HepG2 (cell line): ENCODE results near the gene IFI27L2. TPM values are rescaled to one million over a fixed set of nuclear protein-coding genes. Genes with fewer than 3 reads are reported as not detected.
A peak's percentile ranks its signal among the peaks of the same experiment; 100 is the strongest.

Source experiments
- ATAC-seq: fragments of 200-7000 bp; cut with Tn5 transposase; 3 replicates; pipeline ENCODE4 v1.9.1; 2020; ENCODE audit warnings: mild to moderate bottlenecking, moderate library complexity
- BruUV-seq: library from RNA; stranded (reverse); fragments of 400-500 nt; replicated peaks from 2 replicates; lab custom pipeline; 2021; lab: Mats Ljungman, UMichigan
- CTCF ChIA-PET: fragments of 300-600 bp; formaldehyde crosslinking; extraction: SDS; loops from one replicate; lab custom pipeline; 2021; ENCODE audit warnings: low total read pairs, inconsistent platforms, low intra/inter-chr PET ratio; lab: Yijun Ruan, JAX
- POLR2A ChIA-PET: fragments of 350-600 bp; sonication (Branson Sonifier 250); formaldehyde crosslinking; loops from one replicate; lab custom pipeline; 2020; ENCODE audit warnings: antibody characterized with exemption, inconsistent platforms; lab: Yijun Ruan, JAX
- DNase-seq: peaks from one replicate; pipeline ENCODE4 v3.0.0-alpha.2; 2015; ENCODE audit warnings: low spot score
- FAIRE-seq: peaks from 3 replicates; lab custom pipeline; 2011; peaks lifted over from hg19 to GRCh38; lab: Jason Lieb, UNC
- H2AFZ ChIP-seq: one replicate; pipeline ENCODE4 v1.6.1; 2011; ENCODE audit warnings: low read length, inconsistent platforms
- H3K27ac ChIP-seq: fragments of 300-600 bp; 3 replicates; pipeline ENCODE4 v1.8.0; 2011; ENCODE audit warnings: mixed run types, mild to moderate bottlenecking, mixed read lengths, low read length, inconsistent platforms; ENCODE audit not compliant: insufficient read depth; ENCODE audit errors: extremely low read length
- H3K27me3 ChIP-seq, 2 experiments: fragments of 200-600 bp in 1 of 2; 2 replicates in 1 of 2; 3 replicates in 1 of 2; pipeline versions ENCODE4 v1.6.0 to v1.8.0; 2011; ENCODE audit warnings: low read length in 2 of 2, mild to moderate bottlenecking in 2 of 2, moderate library complexity in 2 of 2, inconsistent platforms in 1 of 2; ENCODE audit not compliant: insufficient read depth in 2 of 2, control insufficient read depth in 1 of 2
- H3K36me3 ChIP-seq, 2 experiments: fragments of 200-600 bp in 1 of 2; replicated peaks in 1 of 2; 2 replicates in 1 of 2; 3 replicates in 1 of 2; pipeline versions ENCODE4 v1.5.1 to v1.8.0; 2011; ENCODE audit warnings: low read length in 2 of 2, inconsistent platforms in 1 of 2; ENCODE audit not compliant: insufficient read depth in 2 of 2, control insufficient read depth in 1 of 2
- H3K4me1 ChIP-seq: 2 replicates; pipeline ENCODE4 v1.5.1; 2012; ENCODE audit warnings: low read length, inconsistent platforms; ENCODE audit not compliant: insufficient read depth
- H3K4me2 ChIP-seq: 2 replicates; pipeline ENCODE4 v1.6.0; 2011; ENCODE audit warnings: low read depth, low read length, inconsistent platforms
- H3K4me3 ChIP-seq, 3 experiments: fragments of 200-600 bp in 1 of 3; sonication (generic), shearing (Covaris generic) in 1 of 3; replicated peaks in 1 of 3; 2 replicates each; pipeline ENCODE4 v1.5.1; 2011 to 2016; ENCODE audit warnings: low read length in 3 of 3, inconsistent platforms in 2 of 3, low read depth in 2 of 3, mild to moderate bottlenecking in 2 of 3, control low read depth in 1 of 3, mixed read lengths in 1 of 3; ENCODE audit not compliant: insufficient read depth in 1 of 3
- H3K79me2 ChIP-seq: one replicate; pipeline ENCODE4 v1.6.1; 2011; ENCODE audit warnings: low read length, inconsistent platforms; ENCODE audit not compliant: insufficient read depth
- H3K9ac ChIP-seq: 2 replicates; pipeline ENCODE4 v1.6.0; 2011; ENCODE audit warnings: mild to moderate bottlenecking, low read depth, low read length, inconsistent platforms; ENCODE audit not compliant: insufficient read depth
- H3K9me3 ChIP-seq: 2 replicates; pipeline ENCODE4 v1.5.1; 2012; ENCODE audit warnings: mild to moderate bottlenecking, low read length
- H4K20me1 ChIP-seq: 2 replicates; pipeline ENCODE4 v1.6.0; 2011; ENCODE audit warnings: inconsistent platforms, mild to moderate bottlenecking, low read length, moderate library complexity; ENCODE audit not compliant: insufficient read depth
- ARID4A ChIP-seq: sonication (generic); formaldehyde crosslinking; IDR thresholded peaks from 2 replicates; pipeline ENCODE4 v1.5.0; 2020; ENCODE audit warnings: mild to moderate bottlenecking, missing genetic modification reagents, borderline replicate concordance
- DNMT3B ChIP-seq: conservative IDR thresholded peaks from 2 replicates; pipeline ENCODE4 v1.6.1; 2016; ENCODE audit warnings: missing biosample characterization, control low read depth
- IRX3 ChIP-seq: sonication (generic); formaldehyde crosslinking; IDR thresholded peaks from 2 replicates; pipeline ENCODE4 v1.8.1; 2023; ENCODE audit warnings: mild to moderate bottlenecking, low read depth, missing genetic modification reagents, borderline replicate concordance
- ZNF431 ChIP-seq: sonication (generic); formaldehyde crosslinking; IDR thresholded peaks from 2 replicates; pipeline ENCODE4 v1.9.0; 2022; ENCODE audit warnings: missing genetic modification reagents, low read depth, mild to moderate bottlenecking, borderline replicate concordance
- ZNF615 ChIP-seq: sonication (generic); formaldehyde crosslinking; IDR thresholded peaks from 2 replicates; pipeline ENCODE4 v1.5.0; 2020; ENCODE audit warnings: mild to moderate bottlenecking, missing genetic modification reagents, borderline replicate concordance
- WGBS: methylation state at CpG from one replicate; pipeline ENCODE4 v1.1.6; 2017; ENCODE audit warnings: low lambda C conversion rate; 5-methylcytosine and 5-hydroxymethylcytosine counted together
- in situ Hi-C: cut with HindIII; loops from 2 replicates; pipeline ENCODE4 v1.10.0; 2017; ENCODE audit warnings: low pct_unique_long_range_greater_than_20kb; ENCODE audit not compliant: extremely low pct_ligation_motif_present
- intact Hi-C: fragments of 100-400 bp; cut with micrococcal nuclease; formaldehyde crosslinking; loops from one replicate; pipeline ENCODE4 v1.10.0; 2022; ENCODE audit not compliant: unreplicated experiment
- polyA plus RNA-seq, 8 experiments: library from polyadenylated mRNA; depleted of rRNA in 3 of 8; stranded (reverse) in 7 of 8; unstranded in 1 of 8; fragments of >200 nt; fragmentation: Illumina TruSeq in 4 of 8; extraction: Trizol in 4 of 8; gene quantifications; 2 replicates each; pipeline versions ENCODE4 v1.2.1 to v1.2.3, GENCODE V29; 2011 to 2016; ENCODE audit warnings: low read depth in 4 of 8, missing spikeins in 1 of 8, mixed read lengths in 1 of 8; ENCODE audit not compliant: insufficient read depth in 1 of 8
- total RNA-seq, 5 experiments: library from RNA; depleted of rRNA; stranded (reverse); fragments of >200 nt; fragmentation: Illumina TruSeq; extraction: Trizol; gene quantifications; 2 replicates each; pipeline ENCODE4 v1.2.3, GENCODE V29; 2016; ENCODE audit warnings: low read depth in 1 of 5
- TF ChIP-seq, protein P1 (sequence below): sonication (generic); formaldehyde crosslinking; IDR thresholded peaks from 2 replicates; pipeline ENCODE4 v1.4.0; 2020; ENCODE audit warnings: mild to moderate bottlenecking, missing genetic modification reagents
- TF ChIP-seq, protein P2 (sequence below): sonication (generic); formaldehyde crosslinking; conservative IDR thresholded peaks from 2 replicates; pipeline ENCODE4 v1.4.0; 2020; ENCODE audit warnings: mild to moderate bottlenecking, missing genetic modification reagents, moderate library complexity

Gene IFI27L2
- total and polyA plus RNA-seq, 2 of the 13 experiments (the other 11 are each of a cell fraction or from before 2014, with no cell fraction given), result 4.3 to 4.8 TPM

GRCh38 chr14:94097091-94097490 is 32.3 kb downstream of the IFI27L2 start:
- POLR2A ChIA-PET, result no interaction called here
- 95% methylated on average over 4 of the region's 4 CpGs for WGBS
- intact Hi-C loops, result no loop called here
- no peak for ATAC-seq
- Histone ChIP-seq H3K4me1 (peaks cover 14% of the 10 kb centered on the region), H3K4me3 (no peak overlapping the region), H3K27ac (no peak overlapping the region), H4K20me1 (no peaks in the 10 kb centered on the region), H3K36me3 (0 out of 5 replicates have a peak, but pooled peaks cover 0 to 6% of the 10 kb centered on the region in 2 experiments)
- TF ChIP-seq ZNF615 (CRISPR knock-in tag) (no peak), ZNF431 (CRISPR knock-in tag) (no peak), IRX3 (CRISPR knock-in tag) (no peak), DNMT3B (CRISPR knock-in tag) (no peak)
- TF ChIP-seq, protein P1, sequence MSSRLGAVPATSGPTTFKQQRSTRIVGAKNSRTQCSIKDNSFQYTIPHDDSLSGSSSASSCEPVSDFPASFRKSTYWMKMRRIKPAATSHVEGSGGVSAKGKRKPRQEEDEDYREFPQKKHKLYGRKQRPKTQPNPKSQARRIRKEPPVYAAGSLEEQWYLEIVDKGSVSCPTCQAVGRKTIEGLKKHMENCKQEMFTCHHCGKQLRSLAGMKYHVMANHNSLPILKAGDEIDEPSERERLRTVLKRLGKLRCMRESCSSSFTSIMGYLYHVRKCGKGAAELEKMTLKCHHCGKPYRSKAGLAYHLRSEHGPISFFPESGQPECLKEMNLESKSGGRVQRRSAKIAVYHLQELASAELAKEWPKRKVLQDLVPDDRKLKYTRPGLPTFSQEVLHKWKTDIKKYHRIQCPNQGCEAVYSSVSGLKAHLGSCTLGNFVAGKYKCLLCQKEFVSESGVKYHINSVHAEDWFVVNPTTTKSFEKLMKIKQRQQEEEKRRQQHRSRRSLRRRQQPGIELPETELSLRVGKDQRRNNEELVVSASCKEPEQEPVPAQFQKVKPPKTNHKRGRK (CRISPR knock-in tag), result no peak
- TF ChIP-seq, all 625 proteins: peak for 0
- no peaks in the 10 kb centered on the region for H3K9me3 ChIP-seq
- CTCF ChIA-PET, result no interaction called here
- no peak for FAIRE-seq
- H3K4me2 ChIP-seq, result no peak overlapping the region
- in situ Hi-C loops, result no loop called here
- H3K9ac ChIP-seq, result no peak overlapping the region
- no peak overlapping the region for H2AFZ ChIP-seq
- DNase-seq, result no peak
- BruUV-seq, result no TSS peak
- no peaks in the 10 kb centered on the region for H3K79me2 ChIP-seq
- H3K27me3 ChIP-seq, result no peaks in the 10 kb centered on the region

DNA sequence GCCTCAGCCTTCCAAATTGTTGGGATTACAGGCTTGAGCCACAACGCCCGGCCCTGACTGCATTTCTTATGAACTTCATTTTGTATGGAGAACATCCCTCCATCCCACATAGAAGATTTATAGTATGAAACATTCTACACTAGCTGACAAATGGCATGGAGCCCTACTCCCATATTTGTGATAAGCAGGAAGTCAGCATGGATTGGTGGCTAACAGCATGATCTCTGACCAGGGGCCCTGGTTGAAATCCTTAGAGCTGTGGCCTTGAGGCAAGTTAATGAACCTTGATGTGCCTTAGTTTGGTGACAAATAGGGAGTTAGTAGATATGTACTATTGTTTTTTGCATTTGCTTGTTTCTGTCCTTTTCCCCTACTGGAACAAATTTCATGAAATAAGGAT is 36.0 kb downstream of the IFI27L2 start:
- peak; percentile 52; the same call in 2 of the 3 replicates for ATAC-seq
- no peak overlapping the region for H3K9ac ChIP-seq
- ChIA-PET CTCF (no interaction called here), POLR2A (interaction anchor here (2.0 kb wide), 1 partner anchor 12 kb away, joined by 6 read pairs; the partner anchor contains the start of genes DDX24 and IFI27L1)
- no peak overlapping the region for H2AFZ ChIP-seq
- no peaks in the 10 kb centered on the region for H3K27me3 ChIP-seq
- H3K4me2 ChIP-seq, result peak overlapping the region; percentile 34
- H3K9me3 ChIP-seq, result no peaks in the 10 kb centered on the region
- H4K20me1 ChIP-seq, result no peaks in the 10 kb centered on the region
- H3K4me3 ChIP-seq, result no peak overlapping the region
- in situ Hi-C loops (no loop called here), intact Hi-C loops (no loop called here)
- 0 out of 5 replicates have a peak, but pooled peaks cover 0 to 6% of the 10 kb centered on the region in 2 experiments for H3K36me3 ChIP-seq
- WGBS, result 100% methylated on average over 2 of the region's 2 CpGs
- no peak for DNase-seq
- no peaks in the 10 kb centered on the region for H3K79me2 ChIP-seq
- no TSS peak for BruUV-seq
- peaks cover 14% of the 10 kb centered on the region for H3K4me1 ChIP-seq
- FAIRE-seq, result no peak
- no peak overlapping the region for H3K27ac ChIP-seq
- no peak for TF ChIP-seq ARID4A (CRISPR knock-in tag)
- TF ChIP-seq, protein P2, sequence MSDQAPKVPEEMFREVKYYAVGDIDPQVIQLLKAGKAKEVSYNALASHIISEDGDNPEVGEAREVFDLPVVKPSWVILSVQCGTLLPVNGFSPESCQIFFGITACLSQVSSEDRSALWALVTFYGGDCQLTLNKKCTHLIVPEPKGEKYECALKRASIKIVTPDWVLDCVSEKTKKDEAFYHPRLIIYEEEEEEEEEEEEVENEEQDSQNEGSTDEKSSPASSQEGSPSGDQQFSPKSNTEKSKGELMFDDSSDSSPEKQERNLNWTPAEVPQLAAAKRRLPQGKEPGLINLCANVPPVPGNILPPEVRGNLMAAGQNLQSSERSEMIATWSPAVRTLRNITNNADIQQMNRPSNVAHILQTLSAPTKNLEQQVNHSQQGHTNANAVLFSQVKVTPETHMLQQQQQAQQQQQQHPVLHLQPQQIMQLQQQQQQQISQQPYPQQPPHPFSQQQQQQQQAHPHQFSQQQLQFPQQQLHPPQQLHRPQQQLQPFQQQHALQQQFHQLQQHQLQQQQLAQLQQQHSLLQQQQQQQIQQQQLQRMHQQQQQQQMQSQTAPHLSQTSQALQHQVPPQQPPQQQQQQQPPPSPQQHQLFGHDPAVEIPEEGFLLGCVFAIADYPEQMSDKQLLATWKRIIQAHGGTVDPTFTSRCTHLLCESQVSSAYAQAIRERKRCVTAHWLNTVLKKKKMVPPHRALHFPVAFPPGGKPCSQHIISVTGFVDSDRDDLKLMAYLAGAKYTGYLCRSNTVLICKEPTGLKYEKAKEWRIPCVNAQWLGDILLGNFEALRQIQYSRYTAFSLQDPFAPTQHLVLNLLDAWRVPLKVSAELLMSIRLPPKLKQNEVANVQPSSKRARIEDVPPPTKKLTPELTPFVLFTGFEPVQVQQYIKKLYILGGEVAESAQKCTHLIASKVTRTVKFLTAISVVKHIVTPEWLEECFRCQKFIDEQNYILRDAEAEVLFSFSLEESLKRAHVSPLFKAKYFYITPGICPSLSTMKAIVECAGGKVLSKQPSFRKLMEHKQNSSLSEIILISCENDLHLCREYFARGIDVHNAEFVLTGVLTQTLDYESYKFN (CRISPR knock-in tag), result peak; percentile 54
